Measurements from ENCODE around the gene DELE1. TPM values are rescaled to one million over a fixed set of nuclear protein-coding genes. Genes with fewer than 3 reads are reported as not detected.

The DELE1 gene
- total RNA-seq, result 35.3 and 41.5 TPM in 2 replicates

GRCh38 chr5:141923448-141924313 is at the start of gene DELE1:
Gene DELE1 (plus strand): TSS chr5:141923871. CDS start chr5:141923942, 71 bp downstream.

GRCh38 chr5:141878186-141878710 is 45.4 kb upstream of the DELE1 start, which contains the start of gene PCDH1:
Gene PCDH1 (minus strand): TSS chr5:141878410. CDS start chr5:141878262, 148 bp downstream.

GRCh38 chr5:141958113-141958512 is 34.4 kb downstream of the DELE1 start, which contains the start of gene PCDH12:
Gene PCDH12 (minus strand): TSS chr5:141958202. CDS start chr5:141957851, 351 bp downstream.

GRCh38 chr5:141968914-141969608 is 45.4 kb downstream of the DELE1 start, which contains the start of gene RNF14:
Gene RNF14 (plus strand): TSS chr5:141969105. CDS start chr5:141973589, 4,484 bp downstream.

Other genes with a start within 250 kb of the DELE1 start
- gene ARAP3, start 241.6 kb upstream of the DELE1 start, total RNA-seq, result 2.6 and 4.4 TPM in 2 replicates
- 0.49 and 5.6 TPM in 2 replicates for gene PCDH1, start 45.5 kb upstream of the DELE1 start, total RNA-seq
- gene PCDH12, start 34.3 kb downstream of the DELE1 start, total RNA-seq, result 0.04 and 0.16 TPM in 2 replicates
- gene RNF14, start 45.2 kb downstream of the DELE1 start, total RNA-seq, result 37.7 and 54.0 TPM in 2 replicates
- gene GNPDA1, start 89.2 kb downstream of the DELE1 start, total RNA-seq, result 37.0 and 66.0 TPM in 2 replicates
- gene NDFIP1, start 184.9 kb downstream of the DELE1 start, total RNA-seq, result 42.0 and 59.8 TPM in 2 replicates

All from hair follicular keratinocyte (primary cell).